ENCODE results near the gene TBC1D20. TPM values are rescaled to one million over a fixed set of nuclear protein-coding genes. Genes with fewer than 3 reads are reported as not detected.
A peak's percentile ranks its signal among the peaks of the same experiment; 100 is the strongest.

Gene TBC1D20
- total and polyA plus RNA-seq, 2 experiments from 2014 or later: 31.3 to 40.0 TPM

GRCh38 chr20:487655-488054 is 25.3 kb upstream of the TBC1D20 start:
- no peaks in the 10 kb centered on the region for H3K9me3 ChIP-seq (ENCODE audit: low read depth)
- no peak for DNase-seq (ENCODE audit: low read depth in 1 of 2, low spot score in 1 of 2)
- TF ChIP-seq CTCF (IDR thresholded peaks at IDR 0.05; ENCODE audit: low read depth, low read length): no peak
- H3K4me1 ChIP-seq (ENCODE audit: low read depth): no peaks in the 10 kb centered on the region
- peaks cover 71% of the 10 kb centered on the region for H3K36me3 ChIP-seq
- H3K27me3 ChIP-seq: no peaks in the 10 kb centered on the region
- H3K27ac ChIP-seq: no peak overlapping the region
- H3K4me3 ChIP-seq: no peak overlapping the region

- Histone ChIP-seq H3K27ac (no peak overlapping the region), H3K36me3 (peaks cover 69% of the 10 kb centered on the region), H3K4me1 (ENCODE audit: low read depth) (no peaks in the 10 kb centered on the region), H3K4me3 (no peak overlapping the region), H3K27me3 (no peaks in the 10 kb centered on the region), H3K9me3 (ENCODE audit: low read depth) (no peaks in the 10 kb centered on the region)
- no peak for DNase-seq (ENCODE audit: low read depth in 1 of 2, low spot score in 1 of 2)
- TF ChIP-seq CTCF (IDR thresholded peaks at IDR 0.05; ENCODE audit: low read depth, low read length): no peak
These were observed 21.7 kb upstream of the TBC1D20 start for GRCh38 chr20:483815-484644.

- Histone ChIP-seq H3K4me1 (ENCODE audit: low read depth) (no peaks in the 10 kb centered on the region), H3K9me3 (ENCODE audit: low read depth) (no peaks in the 10 kb centered on the region), H3K27me3 (no peaks in the 10 kb centered on the region), H3K4me3 (no peak overlapping the region), H3K36me3 (peaks cover 54% of the 10 kb centered on the region), H3K27ac (no peak overlapping the region)
- TF ChIP-seq CTCF (IDR thresholded peaks at IDR 0.05; ENCODE audit: low read depth, low read length): no peak
- DNase-seq (ENCODE audit: low read depth in 1 of 2, low spot score in 1 of 2): no peak
These were observed 18.8 kb upstream of the TBC1D20 start for GRCh38 chr20:481167-481566.

GRCh38 chr20:480044-480443 is 17.7 kb upstream of the TBC1D20 start:
- no peaks in the 10 kb centered on the region for H3K4me1 ChIP-seq (ENCODE audit: low read depth)
- TF ChIP-seq CTCF (IDR thresholded peaks at IDR 0.05; ENCODE audit: low read depth, low read length): no peak
- H3K36me3 ChIP-seq: peaks cover 44% of the 10 kb centered on the region
- H3K9me3 ChIP-seq (ENCODE audit: low read depth): no peaks in the 10 kb centered on the region
- no peak overlapping the region for H3K4me3 ChIP-seq
- DNase-seq (ENCODE audit: low read depth in 1 of 2, low spot score in 1 of 2): no peak
- no peak overlapping the region for H3K27ac ChIP-seq
- no peaks in the 10 kb centered on the region for H3K27me3 ChIP-seq

GRCh38 chr20:479487-479886 is 17.2 kb upstream of the TBC1D20 start:
- Histone ChIP-seq H3K4me1 (ENCODE audit: low read depth) (no peaks in the 10 kb centered on the region), H3K27me3 (no peaks in the 10 kb centered on the region), H3K36me3 (peaks cover 41% of the 10 kb centered on the region), H3K27ac (no peak overlapping the region), H3K9me3 (ENCODE audit: low read depth) (no peaks in the 10 kb centered on the region), H3K4me3 (no peak overlapping the region)
- peak in 1 of 2 donors; percentile 20 for DNase-seq (ENCODE audit: low read depth in 1 of 2, low spot score in 1 of 2)
- no peak for TF ChIP-seq CTCF (IDR thresholded peaks at IDR 0.05; ENCODE audit: low read depth, low read length)
